VCaP (cell line): ENCODE data around the gene KCNMA1.

Experiments
- H3K27ac ChIP-seq: fragments of 450-650 bp; 2 replicates; pipeline ENCODE4 v1.5.1; 2017
- CTCF ChIP-seq: fragments of 450-650 bp; conservative IDR thresholded peaks from 2 replicates; pipeline ENCODE4 v1.5.1; 2017; ENCODE audit warnings: mild to moderate bottlenecking, moderate library complexity

Gene KCNMA1

GRCh38 chr10:77077316-77077945, 560.2 kb downstream of the KCNMA1 start:
- TF ChIP-seq CTCF, result no peak
- no peak overlapping the region for H3K27ac ChIP-seq

- TF ChIP-seq CTCF, result no peak
- no peak overlapping the region for H3K27ac ChIP-seq
Measured at GRCh38 chr10:77075926-77076325, 561.7 kb downstream of the KCNMA1 start.

- H3K27ac ChIP-seq, result no peak overlapping the region
- no peak for TF ChIP-seq CTCF
Measured at GRCh38 chr10:77074104-77074624, 563.4 kb downstream of the KCNMA1 start.

GRCh38 chr10:77073663-77073960, 564.0 kb downstream of the KCNMA1 start:
- H3K27ac ChIP-seq, result no peak overlapping the region
- TF ChIP-seq CTCF, result no peak

GRCh38 chr10:77072836-77073662, 564.6 kb downstream of the KCNMA1 start:
- TF ChIP-seq CTCF, result no peak
- no peak overlapping the region for H3K27ac ChIP-seq

GRCh38 chr10:77072361-77072835, 565.2 kb downstream of the KCNMA1 start:
- no peak overlapping the region for H3K27ac ChIP-seq
- TF ChIP-seq CTCF, result no peak

- H3K27ac ChIP-seq, result no peak overlapping the region
- no peak for TF ChIP-seq CTCF
Measured at GRCh38 chr10:77071956-77072355, 565.7 kb downstream of the KCNMA1 start.
